8988T (cell line): Measurements from ENCODE around the gene CPNE2.

Experiments used
- DNase-seq: peaks from one replicate; pipeline ENCODE4 v3.0.0; 2011

CPNE2 gene

DNA sequence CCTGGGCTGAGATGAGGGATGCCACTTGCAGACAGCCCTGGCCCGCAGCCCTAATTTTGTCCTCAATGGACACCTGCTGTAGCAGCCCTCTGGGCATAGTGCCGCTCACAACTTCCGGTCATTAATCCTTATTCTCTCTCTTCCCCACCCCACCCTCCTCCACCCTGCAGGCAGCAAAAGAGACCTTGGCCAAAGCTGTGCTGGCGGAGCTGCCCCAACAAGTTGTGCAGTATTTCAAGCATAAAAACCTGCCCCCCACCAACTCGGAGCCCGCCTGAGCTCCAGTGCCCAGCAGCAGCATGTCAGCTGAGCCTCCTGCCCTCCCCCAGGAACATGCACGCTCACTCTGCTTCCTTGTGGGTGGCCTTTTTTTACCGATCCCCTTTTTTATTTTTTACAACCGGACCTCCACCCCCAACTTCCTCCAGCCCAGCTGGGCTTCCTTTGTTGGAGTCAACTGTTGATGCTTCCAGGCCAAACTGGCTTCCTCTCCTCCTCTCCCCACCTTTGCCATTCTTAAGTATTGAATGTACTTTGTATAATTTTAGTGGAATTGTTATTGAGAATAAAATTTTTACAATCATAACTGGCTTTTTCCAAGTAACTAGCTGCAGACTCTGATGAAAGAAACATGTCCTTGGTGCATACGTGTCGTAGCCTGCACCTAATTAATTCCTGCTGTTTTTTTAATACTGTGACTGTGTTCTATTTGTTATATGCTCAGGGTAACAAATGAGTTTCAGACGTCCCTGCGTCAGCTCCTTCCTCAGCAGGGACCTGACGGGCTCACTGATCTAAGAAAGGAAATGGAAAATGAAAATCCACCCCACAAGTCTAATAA lies 55.2 kb downstream of the CPNE2 start:
- no peak for DNase-seq

- no peak for DNase-seq
These were observed 56.1 kb downstream of the CPNE2 start for GRCh38 chr16:57148481-57148880.

- no peak for DNase-seq
These were observed 57.0 kb downstream of the CPNE2 start for GRCh38 chr16:57149391-57149790.

GRCh38 chr16:57150682-57151330 lies 58.4 kb downstream of the CPNE2 start:
- no peak for DNase-seq

GRCh38 chr16:57151369-57151768 lies 59.0 kb downstream of the CPNE2 start:
- DNase-seq, result no peak

DNA sequence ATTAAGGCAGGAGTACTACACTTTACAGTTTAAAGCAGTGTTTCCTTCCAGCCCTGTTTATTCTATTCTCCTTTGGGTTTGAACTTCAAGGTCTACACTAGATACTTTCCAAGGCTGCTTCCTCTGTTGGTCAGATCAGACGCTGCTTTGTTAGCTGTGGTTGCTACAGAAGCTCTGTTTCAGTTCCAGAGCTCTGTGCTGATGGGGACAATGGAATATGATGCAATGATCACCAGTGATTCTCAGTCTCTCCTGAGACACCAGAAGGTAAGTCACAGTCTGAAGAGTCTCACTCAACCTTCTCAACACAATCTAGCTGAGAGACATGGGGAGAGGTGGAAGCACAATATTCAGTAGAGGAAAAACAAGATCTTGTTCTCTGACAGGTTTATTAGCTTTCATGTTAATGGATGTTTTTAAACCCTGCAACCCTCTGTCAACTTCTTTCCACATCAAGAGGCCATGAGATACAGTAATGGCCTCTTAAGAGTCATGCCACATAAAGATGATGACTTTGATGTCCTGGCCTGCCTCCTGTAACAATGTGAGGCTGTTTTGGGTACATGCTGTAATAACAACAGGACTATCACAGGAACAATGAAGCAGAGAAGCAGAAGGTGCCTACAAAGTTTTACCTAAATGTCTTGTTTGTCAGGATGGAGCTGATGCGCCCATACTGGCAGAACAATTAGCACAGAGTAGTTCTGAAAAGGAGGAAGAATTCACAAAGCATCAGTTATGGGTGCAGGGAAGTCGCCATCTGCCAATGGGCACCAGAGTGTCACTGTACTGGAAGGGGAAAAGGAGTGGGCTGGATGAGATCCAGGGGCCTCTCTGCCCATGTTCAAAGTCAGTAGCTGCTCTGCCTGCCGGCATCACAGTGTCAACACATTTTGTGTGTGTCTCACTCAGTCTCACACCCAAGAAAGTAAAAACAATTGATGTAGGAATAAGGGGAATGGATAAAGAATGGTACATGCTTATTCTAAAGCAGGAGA lies 60.0 kb downstream of the CPNE2 start:
- DNase-seq, result no peak

- DNase-seq, result no peak
These were observed 61.5 kb downstream of the CPNE2 start for GRCh38 chr16:57153841-57154240.

GRCh38 chr16:57155702-57156350 lies 63.4 kb downstream of the CPNE2 start:
- DNase-seq, result no peak

GRCh38 chr16:57156351-57156703 lies 63.9 kb downstream of the CPNE2 start:
- DNase-seq, result no peak

DNA sequence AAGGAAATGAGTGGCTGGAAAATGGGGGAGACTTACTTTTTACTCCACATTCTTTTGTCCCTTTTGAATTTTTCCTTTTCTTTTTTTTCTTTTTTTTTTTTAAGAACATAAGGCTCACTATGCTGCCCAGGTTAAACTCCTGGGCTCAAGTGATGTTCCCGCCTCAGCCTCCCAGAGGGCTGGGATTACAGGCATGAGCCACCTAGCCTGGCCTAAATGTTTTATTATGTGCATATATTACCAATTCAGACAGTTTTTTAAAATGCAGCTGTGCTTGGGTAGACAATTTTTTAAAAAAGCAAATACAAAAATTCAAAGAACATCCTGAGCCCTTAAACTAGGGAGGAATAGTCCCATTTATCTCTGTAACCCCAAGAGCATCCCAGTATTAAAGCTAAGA lies 65.2 kb downstream of the CPNE2 start:
- no peak for DNase-seq

GRCh38 chr16:57159447-57159846 lies 67.1 kb downstream of the CPNE2 start:
- no peak for DNase-seq

DNA sequence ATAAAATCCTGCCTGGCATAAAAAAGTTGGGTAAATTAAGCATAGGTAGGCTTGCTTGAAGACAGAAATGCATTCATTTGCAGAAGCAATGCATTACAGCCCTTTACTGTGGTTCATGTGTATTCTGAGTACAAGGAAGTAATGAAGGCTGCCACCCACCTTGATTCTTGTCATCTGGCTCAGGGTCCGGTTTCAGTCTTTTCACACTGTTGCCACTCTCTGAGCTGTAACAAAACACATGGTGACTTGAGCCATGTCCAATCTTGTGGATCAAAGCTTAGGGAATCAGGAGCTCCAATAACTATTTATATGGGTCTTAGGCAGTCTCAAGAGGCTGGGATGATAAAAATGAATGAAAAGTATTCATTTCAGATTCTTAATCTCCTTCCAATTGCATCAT lies 71.5 kb downstream of the CPNE2 start:
- DNase-seq, result no peak

GRCh38 chr16:57165483-57165882 lies 73.1 kb downstream of the CPNE2 start:
- no peak for DNase-seq

GRCh38 chr16:57165938-57166337 lies 73.6 kb downstream of the CPNE2 start:
- no peak for DNase-seq

GRCh38 chr16:57166451-57166850 lies 74.1 kb downstream of the CPNE2 start:
- DNase-seq, result no peak

GRCh38 chr16:57166951-57167350 lies 74.6 kb downstream of the CPNE2 start:
- DNase-seq, result no peak

- DNase-seq, result no peak
These were observed 75.2 kb downstream of the CPNE2 start for GRCh38 chr16:57167538-57167937.

DNA sequence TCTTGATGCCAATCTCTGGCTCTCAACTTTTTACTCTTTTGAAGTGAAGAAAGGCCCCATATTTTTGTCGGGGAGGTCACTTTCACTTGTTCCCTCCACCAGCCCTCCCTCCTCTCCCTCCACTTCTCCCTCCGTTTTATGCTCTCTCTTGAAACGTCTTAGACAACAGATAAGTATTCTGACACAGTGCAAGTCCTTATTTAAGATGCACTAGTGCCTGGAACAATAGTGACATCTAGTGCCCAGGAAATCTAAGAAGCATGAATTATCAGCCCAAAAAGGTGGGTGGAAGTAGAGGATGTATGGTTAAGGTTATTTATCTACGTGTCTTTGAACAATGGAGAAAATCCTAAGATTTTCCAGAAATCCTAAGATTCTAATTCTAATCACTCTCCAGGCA lies 75.6 kb downstream of the CPNE2 start:
- DNase-seq, result no peak

DNA sequence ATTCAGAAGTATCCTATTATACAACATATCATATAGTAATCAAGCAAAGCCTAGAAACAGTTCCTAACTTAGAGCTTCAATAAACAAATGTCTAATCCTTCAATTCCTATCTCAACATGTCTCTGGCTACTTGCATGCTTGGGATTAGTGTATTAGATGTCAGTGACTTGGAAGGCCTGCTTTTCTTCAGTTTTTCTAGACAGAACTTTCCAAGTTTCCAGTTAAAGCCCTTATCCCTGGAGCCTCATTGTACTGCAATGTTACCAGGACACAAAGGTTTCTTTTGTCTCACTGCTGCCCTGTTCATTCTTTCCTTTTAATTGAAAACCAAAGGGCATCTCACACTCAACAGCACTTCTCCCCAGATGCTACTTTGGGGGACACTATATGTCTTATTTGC lies 76.9 kb downstream of the CPNE2 start:
- no peak for DNase-seq

GRCh38 chr16:57172721-57173290 lies 80.4 kb downstream of the CPNE2 start:
- DNase-seq, result no peak

DNA sequence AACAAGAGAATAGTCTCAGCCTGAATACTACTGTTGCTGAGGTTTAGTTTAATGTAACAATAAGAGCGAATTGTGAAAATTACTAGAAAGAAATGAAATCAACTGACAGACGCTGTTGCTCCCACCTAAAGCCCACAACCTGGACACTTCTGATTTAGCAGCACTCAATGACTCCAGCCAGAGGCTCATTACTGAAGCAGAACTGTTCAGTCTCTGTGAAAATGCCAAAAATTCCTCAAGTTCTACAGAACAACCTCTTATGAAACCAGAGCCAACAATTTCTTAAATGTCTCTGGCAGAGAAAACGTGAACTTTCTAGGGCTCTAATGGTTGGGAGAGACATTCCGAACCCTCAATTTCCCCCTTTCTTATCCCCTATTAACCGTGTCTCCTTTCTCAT lies 83.5 kb downstream of the CPNE2 start:
- no peak for DNase-seq

GRCh38 chr16:57178196-57178595 lies 85.8 kb downstream of the CPNE2 start:
- DNase-seq, result no peak

GRCh38 chr16:57178793-57179212 lies 86.4 kb downstream of the CPNE2 start:
- no peak for DNase-seq
